SK-N-MC (cell line): ENCODE measurements around the gene LPIN1.

Experiments
- EZH2 ChIP-seq: fragments of 200-600 bp; sonication (generic); IDR thresholded peaks from one replicate; pipeline ENCODE4 v1.6.1; 2017; ENCODE audit warnings: antibody characterized with exemption
- POLR2AphosphoS5 ChIP-seq: IDR thresholded peaks from 2 replicates; pipeline ENCODE4 v1.6.1; 2012; ENCODE audit warnings: mild to moderate bottlenecking, low read depth, low read length, borderline replicate concordance

- TF ChIP-seq POLR2AphosphoS5 (no peak), EZH2 (no peak)
Measured at GRCh38 chr2:11742702-11743357, 3.6 kb upstream of the LPIN1 start.
